Stimulated activated CD8-positive, alpha-beta memory T cell treated with anti-CD3 and anti-CD28 coated beads, Interleukin-2, amount 100 ng/mL, for 48 hours (primary cell): ENCODE measurements around the gene P2RY2.

Experiments
- DNase-seq, 2 donors: peaks; one replicate each; pipeline ENCODE4 v3.0.0-alpha.2; 2020; ENCODE audit warnings: low read depth in 2 of 2

Gene P2RY2

DNA sequence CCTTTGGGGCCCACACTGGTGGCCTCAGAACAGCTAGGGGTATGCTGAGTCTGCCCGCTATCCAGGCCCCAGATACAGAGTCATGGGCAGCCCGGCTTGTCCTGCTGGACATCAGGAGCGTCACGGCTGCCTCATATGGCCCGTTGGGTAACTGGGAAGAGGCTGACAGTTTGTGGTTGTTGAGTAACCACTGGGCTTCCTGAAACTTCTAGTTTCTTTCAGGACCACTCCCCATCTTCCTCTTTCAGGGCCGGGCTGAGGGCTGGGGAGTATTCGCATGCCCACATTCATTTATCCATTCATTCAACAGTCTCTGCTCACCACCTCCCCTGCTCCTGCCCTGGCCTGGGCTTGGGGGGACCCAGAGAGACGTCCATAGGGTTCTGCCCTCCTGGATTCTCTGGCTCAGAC, 13.4 kb upstream of the P2RY2 start:
- no peak for DNase-seq

DNA sequence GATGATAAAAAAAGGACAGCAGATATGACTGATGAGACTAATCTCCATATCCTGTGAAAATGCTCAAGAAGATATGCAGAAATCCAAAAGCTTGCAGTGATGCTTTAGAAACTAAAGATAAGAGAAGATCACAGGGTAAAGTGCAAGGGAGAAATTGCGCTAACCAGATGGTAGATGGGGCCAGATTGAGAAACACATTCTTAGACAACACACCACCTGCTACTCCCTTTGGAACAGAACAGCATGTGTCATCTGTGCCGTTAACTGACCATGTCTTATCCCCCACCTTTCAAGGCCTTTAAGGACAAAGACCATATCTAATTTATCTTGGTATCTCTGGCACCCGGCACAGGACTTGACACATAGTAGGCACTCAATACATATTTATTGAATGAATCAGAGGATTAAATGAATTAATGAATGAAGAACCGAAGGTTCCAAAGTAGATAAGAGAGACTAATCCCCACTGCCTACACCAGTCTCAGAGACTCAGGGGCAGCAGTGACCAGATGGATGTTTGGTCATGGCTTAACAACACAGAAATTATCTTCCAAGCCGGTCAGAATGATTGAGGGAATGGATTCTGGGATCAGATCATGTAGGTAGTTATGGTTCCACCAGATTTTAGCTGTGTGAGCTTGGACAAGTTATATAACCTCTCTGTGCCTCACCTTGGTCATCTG, 12.3 kb upstream of the P2RY2 start:
- DNase-seq, result no peak

DNA sequence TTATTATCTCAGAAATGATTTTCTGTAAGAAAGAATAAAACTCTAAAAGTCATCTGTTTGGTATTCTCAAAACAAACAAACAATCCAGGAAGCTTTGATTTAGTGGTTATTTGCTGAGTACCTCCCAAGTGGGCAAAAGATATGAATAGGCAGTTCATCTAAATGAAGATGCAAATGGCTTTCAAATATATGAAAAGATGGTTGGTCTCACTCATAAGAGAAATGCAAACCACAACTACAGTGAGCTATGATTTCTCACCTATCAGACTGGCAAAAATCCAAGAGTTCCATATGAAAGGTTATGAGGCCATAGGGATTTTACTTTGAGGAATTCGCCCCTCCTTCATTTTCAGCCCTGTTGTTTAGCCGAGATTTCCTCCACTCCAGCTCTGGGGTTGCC, 11.3 kb upstream of the P2RY2 start:
- no peak for DNase-seq

DNA sequence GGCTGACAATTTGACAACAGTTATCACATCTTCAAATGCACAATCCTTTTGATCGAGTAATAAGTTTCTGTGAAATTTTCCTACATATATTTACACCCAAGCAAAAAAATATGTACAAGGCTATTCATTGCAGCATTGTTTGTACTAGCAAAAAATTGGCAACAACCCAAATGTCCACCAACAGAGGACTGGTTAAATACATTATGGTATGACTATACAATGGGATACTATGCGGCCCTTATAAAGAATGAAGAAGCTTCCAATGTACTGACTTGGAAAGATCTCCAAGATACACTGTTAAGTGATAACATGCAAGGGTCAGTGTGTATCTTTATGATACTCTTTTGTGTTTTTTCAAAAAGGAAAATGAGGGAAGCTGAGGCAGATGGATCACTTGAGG, 8.2 kb upstream of the P2RY2 start:
- DNase-seq, result no peak

DNA sequence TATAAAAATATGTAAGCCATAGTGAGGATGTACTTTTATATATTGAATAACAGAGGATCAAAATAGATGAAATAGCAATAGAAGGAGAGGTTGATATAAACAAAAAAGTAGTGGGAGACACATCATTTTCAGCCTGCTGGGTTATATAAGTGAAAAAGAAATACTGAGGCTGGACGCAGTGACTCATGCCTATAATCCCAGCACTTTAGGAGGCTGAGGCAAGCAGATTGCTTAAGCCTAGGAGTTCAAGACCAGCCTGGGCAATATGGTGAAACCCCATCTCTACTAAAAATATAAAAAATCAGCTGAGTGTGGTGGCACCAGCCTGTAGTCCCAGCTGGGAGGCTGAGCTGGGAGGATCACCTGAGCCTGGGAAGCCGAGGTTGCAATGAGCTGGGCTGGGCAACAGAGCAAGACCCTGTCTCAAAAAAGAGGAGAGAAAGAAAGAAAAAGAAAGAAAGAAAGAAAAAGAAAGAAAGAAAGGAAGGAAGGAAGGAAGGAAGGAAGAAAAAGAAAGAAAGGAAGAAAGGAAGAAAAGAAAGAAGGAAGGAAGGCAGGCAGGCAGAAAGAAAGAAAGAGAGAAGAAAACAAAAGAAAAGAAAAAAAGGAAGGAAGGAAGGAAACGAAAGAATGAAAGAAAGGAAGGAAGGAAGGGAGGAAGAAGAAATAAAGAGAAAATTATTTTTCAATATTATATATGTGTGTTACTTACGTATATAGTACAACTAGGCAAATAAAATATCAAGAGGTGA, 7.0 kb upstream of the P2RY2 start:
- DNase-seq, result no peak

DNA sequence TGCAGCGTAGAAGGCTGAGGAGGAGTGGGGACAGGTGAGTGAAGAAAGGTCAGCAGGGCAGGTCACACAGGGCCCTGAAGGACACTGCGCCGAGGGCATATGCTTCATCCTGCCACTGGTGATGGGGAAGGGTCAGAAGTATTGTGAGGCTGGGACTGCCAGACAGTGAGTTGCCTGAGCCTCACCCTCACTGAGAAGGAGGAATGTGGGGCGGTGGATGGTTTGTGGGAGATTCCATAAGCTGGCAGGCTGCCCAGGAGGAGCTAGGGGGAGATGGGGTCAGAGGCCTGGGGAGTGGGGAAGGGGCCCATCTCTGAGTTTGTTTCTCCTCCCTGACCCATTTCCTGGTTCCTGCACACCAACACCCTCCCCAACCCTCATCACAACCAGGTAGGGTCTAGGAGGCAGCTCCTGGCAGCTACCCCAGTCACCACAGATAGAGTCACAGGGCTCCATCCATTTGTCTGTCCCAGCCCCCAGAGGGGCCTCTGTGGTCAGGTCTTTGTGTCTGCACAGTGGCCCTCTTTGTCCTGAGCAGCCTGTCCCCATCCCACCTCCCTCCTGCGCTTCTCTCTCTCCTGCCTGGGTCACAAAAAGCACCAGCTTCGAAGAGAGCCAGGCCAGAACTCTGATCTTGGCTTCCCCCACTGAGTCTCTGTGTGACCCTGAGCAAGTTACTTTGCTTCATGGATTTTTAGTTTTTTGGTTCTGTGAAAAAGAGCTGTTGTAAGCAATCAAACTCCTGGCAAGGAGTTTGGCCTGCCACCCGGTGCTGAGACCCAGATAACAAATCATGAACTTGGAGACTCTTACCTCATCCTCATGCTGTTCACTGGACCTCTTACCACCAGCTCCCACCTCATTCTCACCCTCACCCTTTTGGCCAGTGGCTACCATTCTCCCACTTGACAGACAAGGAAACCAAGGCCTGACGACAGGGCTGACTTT, 4.6 kb upstream of the P2RY2 start:
- DNase-seq, result no peak

DNA sequence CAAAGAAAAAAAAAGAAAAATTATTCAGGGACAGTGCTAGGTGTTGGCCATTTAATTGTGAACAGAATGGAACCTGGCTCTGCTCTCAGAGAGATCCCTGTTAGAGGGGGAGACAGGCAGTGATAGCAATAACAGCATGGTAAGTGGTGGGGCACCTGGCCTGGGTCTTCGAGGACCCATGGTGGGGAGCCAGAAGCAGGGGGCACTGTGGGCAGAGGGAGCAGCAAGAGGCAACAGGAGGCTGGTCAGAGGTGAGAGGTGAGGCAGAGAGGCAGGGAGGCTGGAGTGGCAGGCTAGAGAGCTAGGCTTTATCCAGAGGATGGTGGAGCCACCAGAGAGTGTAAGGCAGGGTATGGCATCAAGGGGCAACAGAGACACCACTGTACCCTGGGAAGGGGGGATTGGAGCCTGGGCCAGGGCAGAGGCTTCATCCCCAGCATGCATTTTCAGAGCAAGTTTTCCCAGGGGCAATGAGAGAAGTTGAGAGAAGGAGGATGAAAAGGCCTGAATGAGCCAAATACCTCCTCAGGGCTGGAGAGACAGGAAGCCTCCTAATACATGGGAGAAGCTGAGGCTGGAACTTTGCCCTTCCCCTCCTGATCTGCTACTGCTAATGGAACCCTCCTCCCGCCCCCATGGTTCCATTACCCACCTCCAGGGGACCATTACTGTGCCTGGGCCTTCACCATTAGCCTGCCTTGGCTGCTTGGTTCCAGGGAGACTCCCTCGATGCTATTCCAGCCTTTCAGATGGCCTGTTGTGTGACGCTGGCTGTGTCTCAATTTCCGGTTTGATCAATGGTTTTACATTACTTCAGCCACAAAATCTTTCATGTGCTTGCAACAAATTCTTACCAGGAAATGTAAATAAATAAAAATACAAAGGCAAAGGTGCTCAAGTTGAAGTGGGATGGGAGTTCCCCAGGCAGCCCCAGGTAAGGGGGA, 2.6 kb upstream of the P2RY2 start:
- DNase-seq, result no peak

DNA sequence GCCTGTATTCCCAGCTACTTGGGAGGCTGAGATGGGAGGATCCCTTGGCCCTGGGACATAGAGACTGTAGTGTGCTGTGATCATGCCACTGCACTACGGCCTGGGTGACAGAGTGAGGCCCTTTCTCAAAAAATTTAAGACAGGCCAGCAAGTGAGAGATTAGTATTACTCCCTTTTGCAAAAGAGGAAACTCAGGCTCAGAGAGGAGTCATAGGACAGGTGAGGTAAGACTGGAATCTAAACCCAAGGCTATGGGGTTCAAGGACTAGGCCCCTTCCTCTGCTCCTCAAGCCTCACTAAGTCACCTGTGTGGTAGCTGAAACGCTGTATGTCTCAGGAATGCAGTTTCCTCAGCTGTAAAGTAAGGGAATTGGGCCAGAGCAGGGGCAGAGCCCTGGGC, 1.6 kb upstream of the P2RY2 start:
- no peak for DNase-seq

DNA sequence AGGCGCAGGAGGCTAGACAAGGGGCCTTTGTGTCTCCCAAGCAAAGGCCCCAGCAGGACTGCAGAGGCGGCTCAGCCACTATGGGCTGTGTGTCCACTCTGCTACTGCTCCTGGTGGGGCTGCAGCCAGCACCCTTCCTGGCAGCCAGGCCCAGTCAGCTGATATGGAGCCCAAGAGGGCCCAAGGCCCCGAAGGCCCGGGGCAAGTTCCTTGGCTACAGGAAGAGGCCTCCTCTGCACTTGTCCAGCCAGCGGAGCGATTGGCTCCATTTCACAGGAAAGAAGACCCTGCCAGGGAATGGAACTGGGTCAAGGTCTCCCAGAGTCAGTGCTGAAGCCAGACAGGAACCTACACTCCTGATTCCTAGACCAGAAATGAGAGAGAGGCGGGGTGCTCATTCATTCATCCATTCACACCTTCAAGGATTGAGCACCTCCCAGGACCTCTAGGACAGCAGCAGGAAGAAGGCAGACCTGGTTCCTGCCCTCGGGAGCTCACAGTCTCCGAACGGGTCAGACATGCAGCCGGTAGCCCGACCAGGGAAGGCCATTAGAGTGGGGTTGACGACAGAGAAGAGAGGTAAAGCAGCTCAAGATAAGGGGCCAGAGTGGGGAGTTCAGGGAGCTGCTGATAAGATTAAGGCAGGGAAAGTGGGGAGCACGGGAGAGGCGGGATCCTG, 811 bp upstream of the P2RY2 start:
- DNase-seq, result no peak

DNA sequence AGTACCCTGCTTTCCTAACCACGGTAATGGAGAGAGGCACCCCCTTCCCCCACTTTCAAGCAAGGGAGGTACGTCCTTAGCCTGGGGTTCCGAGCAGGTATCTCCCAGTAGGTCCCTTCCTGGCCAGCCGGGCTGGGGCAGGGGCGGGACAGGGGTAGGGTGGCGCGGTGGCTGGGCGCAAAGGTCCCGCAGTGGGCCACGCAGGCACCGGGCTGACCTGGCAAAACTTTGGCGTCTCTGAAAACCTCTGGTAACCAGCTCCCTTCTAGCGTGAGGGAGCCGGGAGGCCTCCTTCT, 323 bp upstream of the P2RY2 start:
- no peak for DNase-seq

DNA sequence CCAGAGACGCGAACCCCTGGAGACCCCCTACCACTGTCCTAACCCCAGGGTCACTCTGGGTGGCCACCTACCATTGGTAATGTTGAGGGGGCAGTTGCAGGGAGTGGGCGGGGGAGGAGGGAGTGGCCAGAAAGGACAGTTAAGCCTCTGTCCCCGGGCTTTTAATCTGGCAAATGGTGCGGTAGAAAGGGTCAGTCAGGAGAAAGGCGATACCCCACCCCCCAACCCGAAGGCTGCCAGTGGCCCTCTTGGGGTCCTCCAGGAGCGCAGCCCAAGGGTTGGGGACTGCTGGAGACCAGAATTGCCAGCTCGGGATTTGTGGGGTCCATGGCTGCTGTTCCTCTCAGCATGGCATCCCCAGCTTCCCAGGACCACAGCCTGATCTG, 742 bp downstream of the P2RY2 start:
- DNase-seq, result no peak

DNA sequence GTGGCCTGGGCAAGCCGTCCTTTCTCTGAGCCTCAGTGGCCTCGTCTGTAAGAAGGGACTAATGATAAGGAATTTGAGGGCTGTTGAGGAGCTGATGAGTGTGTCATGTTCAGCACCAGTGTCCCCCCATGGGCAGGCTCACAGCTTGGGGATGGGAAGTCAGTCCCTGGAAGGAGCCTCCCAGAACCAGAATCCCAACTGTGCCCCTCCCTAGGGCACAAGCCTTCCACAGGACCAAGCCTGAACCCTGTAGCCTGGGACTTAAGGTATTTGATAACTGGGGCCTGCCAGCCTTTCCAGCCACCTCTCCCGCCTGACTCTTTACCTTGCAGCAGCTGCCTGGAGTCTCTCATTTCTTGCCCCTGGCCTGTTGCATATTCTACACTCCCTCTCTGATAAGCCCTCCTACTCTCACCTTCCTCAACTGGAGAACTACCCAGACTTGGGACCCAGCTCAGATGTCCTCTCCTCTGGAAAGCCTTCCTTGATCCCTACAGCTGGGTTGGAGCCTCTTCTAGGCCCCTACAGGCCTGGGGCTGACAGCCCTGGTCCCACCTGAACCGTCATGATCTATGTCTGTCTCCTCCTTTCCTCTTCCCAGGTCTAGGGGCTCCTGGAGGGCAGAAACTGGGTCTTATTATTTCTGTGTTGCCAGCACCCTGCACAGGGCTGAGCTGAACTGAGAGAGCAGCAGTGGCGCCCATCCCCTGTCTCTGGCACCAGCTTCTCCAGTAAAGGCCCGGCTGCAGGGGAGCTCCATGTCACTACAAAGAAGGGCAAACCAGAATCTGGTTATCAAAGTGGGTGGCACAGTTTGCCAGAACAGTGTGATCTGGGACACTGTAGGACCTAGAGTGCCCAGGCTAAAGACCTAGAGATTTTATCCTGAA, 1.6 kb downstream of the P2RY2 start:
- no peak for DNase-seq

DNA sequence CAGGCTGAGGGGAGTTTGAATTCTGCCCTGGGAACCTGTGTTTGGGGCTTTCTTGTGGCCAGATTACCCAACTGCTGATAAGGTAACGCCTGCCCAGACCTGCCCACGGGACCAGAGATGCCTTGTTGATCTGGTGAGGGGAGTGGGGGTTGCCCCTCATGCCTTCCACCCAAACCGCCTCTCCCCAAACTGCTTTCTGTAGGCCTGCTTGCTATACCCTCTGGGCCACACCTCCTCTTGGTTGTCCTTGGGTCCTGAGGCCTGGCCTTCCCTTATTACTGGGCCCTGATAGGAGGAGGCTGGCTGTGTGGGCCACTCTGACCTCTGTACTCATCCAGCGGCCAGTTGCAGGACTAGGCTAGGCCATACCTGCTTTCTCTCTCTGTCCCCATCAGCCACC, 3.4 kb downstream of the P2RY2 start:
- DNase-seq, result no peak

DNA sequence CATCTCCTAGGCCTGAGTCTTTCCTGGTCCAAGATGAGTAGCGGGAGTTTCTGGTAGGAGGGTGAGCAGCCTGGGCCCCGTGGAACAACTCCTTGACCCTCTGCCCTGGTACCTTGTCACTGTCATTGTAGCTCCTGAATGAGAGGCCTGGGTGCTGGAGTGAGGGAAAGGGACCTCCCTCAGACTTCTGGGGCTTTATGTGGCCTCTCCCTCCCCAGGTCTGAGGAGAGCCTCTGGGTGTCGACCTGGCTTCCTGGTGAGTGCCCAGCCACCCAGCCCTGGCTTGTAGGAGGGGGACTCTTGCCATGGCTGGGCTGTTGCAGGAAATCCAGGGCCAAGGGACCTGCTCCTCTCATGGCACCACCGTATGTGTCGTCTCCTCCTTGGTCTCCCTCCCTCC, 3.9 kb downstream of the P2RY2 start:
- DNase-seq, result no peak

DNA sequence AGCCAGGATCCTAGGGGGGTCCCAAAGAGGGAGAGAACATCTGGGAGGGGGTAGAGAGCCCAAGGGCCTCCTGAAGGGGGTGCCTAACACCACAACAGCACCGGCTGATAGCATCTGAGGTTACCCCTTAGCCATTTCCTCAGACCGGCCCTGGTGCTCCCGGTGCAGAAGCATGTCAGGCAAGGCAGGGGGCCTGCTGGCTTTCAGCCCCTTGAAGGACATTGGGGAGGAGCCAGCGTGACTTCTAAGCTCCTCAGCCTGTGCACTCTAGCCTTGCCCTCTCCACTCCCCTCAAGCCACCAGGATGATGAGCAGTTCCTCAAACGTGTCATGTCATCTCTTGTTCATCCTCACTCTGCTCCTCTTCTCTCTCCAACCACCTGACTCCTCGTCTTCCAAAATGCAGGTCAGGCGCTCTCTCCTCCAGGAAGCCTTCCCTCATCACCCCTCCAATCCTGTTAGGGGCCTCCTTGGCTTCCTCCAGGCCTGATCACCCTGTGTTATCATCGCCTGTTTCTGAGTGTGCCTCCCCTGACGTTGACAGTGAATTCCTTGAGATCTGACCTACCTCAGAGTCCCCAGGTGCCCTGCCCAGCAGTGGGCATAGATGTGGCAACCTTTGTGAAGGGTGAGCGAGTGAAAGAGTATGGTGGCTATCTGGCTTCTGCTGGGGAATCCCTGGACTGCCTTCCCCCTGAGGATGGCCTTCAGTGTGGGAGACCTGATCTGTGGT, 6.1 kb downstream of the P2RY2 start:
- DNase-seq, result no peak

DNA sequence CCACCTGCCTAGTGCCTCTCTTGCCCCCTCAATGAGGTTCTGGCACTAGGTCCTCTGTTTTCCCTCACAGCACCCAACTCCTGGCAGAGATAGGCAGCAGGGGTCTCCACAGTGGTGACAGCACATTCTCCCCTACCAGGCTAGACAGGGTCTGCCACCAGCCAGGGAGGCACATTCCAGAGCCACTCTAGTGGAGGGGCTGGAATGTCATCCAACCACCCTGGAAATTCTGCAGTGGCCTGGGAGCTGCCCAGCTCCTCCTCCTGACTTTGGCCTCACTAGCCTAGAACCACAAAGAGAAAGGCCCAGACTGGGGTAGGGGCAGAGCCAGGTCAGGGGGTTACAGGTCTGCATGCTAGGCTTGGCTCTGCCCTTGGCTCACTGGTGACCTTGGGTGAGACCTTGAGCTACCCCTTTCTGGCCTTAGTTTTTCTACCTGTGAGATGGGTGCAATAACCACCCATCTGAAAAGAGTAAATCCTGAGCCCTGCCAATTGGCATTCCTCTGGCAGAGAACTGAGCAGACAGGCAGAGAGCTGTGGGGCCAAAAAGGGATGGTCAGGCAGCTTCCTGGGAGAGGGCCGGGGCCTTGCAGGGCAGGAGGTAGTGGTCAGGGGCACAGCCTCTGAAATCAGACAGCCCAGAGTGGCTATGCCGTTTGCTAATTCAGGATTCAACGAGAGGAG, 7.1 kb downstream of the P2RY2 start:
- DNase-seq, result no peak

DNA sequence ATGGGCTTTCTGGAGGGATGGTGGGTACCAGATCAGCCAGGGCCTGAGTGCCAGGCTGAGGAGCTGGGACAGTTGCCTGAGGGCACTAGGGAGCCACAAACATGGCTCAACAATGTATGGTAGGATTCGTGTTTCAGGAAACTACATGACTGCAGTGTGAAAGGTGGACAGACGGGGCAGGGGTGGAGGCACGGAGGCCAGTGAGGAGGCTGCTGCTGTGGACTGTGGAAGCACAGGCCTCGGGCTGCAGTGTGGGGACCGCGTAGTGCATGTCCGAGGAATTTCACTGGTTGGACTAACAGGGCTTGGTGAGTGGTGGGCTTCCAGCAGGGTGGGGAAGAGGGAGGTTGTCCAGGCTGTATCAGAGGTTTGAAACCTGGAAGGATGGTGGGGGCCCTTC, 7.8 kb downstream of the P2RY2 start:
- DNase-seq, result no peak

DNA sequence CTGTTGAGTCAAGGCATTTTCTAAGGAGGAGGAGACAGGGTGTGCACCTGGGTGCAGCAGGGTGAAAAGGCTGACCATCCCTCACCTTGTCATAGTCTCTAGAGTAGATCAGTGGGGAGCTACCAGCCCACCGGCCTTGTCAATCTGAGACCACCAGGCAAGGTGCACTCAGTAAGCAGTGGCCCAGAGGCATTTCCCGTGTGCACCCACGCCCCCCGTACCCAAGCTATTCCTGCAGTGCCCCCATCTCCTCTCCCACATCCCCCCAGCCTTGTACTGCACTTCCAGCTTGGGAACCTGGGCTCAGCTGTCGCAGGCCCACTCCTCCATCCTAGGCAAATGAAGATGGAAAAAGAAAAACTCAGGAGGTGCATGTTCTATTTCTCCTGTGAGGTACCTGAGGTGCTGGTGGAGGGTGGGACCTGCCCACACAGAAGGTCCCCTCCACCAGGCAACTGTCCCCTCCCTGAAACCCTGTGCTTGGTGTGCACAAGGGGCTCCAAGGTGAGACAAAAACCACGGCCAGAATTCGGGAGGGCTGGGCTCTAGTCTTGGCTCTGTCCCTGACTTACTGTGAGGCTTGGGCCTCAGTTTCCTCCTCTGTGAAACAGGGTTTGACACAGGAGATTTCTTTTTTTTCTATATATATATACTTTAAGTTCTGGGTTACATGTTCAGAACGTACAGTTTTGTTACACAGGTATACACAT, 8.4 kb downstream of the P2RY2 start:
- no peak for DNase-seq
